ENCODE results near the gene AIG1. TPM values are rescaled to one million over a fixed set of nuclear protein-coding genes. Genes with fewer than 3 reads are reported as not detected.
A peak's percentile ranks its signal among the peaks of the same experiment; 100 is the strongest.

The AIG1 gene
- total and polyA plus RNA-seq, 2 of the 13 experiments (the other 11 are each of a cell fraction or from before 2014, with no cell fraction given), result 115 to 197 TPM

GRCh38 chr6:143059663-143060353, 881 bp upstream of the AIG1 start (continued):
- 0 out of 2 replicates have a peak, but pooled peaks have one; percentile 7 for TF ChIP-seq ZNF138 (CRISPR knock-in tag; IDR thresholded peaks at IDR 0.05; ENCODE audit: low read depth)
- TF ChIP-seq, protein P1, sequence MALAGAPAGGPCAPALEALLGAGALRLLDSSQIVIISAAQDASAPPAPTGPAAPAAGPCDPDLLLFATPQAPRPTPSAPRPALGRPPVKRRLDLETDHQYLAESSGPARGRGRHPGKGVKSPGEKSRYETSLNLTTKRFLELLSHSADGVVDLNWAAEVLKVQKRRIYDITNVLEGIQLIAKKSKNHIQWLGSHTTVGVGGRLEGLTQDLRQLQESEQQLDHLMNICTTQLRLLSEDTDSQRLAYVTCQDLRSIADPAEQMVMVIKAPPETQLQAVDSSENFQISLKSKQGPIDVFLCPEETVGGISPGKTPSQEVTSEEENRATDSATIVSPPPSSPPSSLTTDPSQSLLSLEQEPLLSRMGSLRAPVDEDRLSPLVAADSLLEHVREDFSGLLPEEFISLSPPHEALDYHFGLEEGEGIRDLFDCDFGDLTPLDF (CRISPR knock-in tag; IDR thresholded peaks at IDR 0.05), result no peak
- TF ChIP-seq ZNF780A (CRISPR knock-in tag; IDR thresholded peaks at IDR 0.05), result peak; percentile 49; the same call in 1 of the 2 replicates
- peak; percentile 40; the same call in 1 of the 2 replicates for TF ChIP-seq ZXDC (CRISPR knock-in tag; IDR thresholded peaks at IDR 0.05)
- TF ChIP-seq, protein P2, sequence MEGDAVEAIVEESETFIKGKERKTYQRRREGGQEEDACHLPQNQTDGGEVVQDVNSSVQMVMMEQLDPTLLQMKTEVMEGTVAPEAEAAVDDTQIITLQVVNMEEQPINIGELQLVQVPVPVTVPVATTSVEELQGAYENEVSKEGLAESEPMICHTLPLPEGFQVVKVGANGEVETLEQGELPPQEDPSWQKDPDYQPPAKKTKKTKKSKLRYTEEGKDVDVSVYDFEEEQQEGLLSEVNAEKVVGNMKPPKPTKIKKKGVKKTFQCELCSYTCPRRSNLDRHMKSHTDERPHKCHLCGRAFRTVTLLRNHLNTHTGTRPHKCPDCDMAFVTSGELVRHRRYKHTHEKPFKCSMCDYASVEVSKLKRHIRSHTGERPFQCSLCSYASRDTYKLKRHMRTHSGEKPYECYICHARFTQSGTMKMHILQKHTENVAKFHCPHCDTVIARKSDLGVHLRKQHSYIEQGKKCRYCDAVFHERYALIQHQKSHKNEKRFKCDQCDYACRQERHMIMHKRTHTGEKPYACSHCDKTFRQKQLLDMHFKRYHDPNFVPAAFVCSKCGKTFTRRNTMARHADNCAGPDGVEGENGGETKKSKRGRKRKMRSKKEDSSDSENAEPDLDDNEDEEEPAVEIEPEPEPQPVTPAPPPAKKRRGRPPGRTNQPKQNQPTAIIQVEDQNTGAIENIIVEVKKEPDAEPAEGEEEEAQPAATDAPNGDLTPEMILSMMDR (CRISPR knock-in tag; IDR thresholded peaks at IDR 0.05), result no peak
- TF ChIP-seq POLR2G (IDR thresholded peaks at IDR 0.05; ENCODE audit: low read depth, low read length), result peak; percentile 61; the same call in 1 of the 2 replicates
- 0 out of 2 replicates have a peak, but pooled peaks have one; percentile 19 for TF ChIP-seq SMAD3 (CRISPR knock-in tag; IDR thresholded peaks at IDR 0.05)
- no peak for TF ChIP-seq NRL (CRISPR knock-in tag; IDR thresholded peaks at IDR 0.05; ENCODE audit: borderline replicate concordance)
- TF ChIP-seq SMYD3 (CRISPR knock-in tag; IDR thresholded peaks at IDR 0.05), result peak; percentile 66; the same call in 1 of the 2 replicates
- no peak for TF ChIP-seq ZNF136 (CRISPR knock-in tag; IDR thresholded peaks at IDR 0.05; ENCODE audit: low read depth)
- TF ChIP-seq MXI1 (IDR thresholded peaks at IDR 0.05; ENCODE audit: borderline replicate concordance, low read depth, low read length), result peak; percentile 67; the same call in 1 of the 3 replicates
- peak; percentile 75 for TF ChIP-seq RARA (CRISPR knock-in tag; IDR thresholded peaks at IDR 0.05)
- TF ChIP-seq FOXK2 (IDR thresholded peaks at IDR 0.05), result peak; percentile 61; the same call in 1 of the 2 replicates
- TF ChIP-seq MLLT10 (CRISPR knock-in tag; IDR thresholded peaks at IDR 0.05), result no peak
- peak; percentile 41; the same call in 1 of the 2 replicates for TF ChIP-seq ZNF614 (CRISPR knock-in tag; IDR thresholded peaks at IDR 0.05; ENCODE audit: borderline replicate concordance)
- peak; percentile 96 for TF ChIP-seq FOSL2 (CRISPR knock-in tag; IDR thresholded peaks at IDR 0.05)
- peak; percentile 67; the same call in 1 of the 2 replicates for TF ChIP-seq TGIF2 (CRISPR knock-in tag; IDR thresholded peaks at IDR 0.05)
- TF ChIP-seq ATF3 (CRISPR knock-in tag; IDR thresholded peaks at IDR 0.05), result peak; percentile 81
- no peak for TF ChIP-seq SOX13 (IDR thresholded peaks at IDR 0.05)
- peak in 1 of 2 experiments; percentile 74; a peak in 1 of 4 replicates for TF ChIP-seq SOX13 (CRISPR knock-in tag; conservative IDR thresholded peaks at IDR 0.05 in 1 of 2, IDR thresholded peaks at IDR 0.05 in 1 of 2)
- TF ChIP-seq, protein P3, sequence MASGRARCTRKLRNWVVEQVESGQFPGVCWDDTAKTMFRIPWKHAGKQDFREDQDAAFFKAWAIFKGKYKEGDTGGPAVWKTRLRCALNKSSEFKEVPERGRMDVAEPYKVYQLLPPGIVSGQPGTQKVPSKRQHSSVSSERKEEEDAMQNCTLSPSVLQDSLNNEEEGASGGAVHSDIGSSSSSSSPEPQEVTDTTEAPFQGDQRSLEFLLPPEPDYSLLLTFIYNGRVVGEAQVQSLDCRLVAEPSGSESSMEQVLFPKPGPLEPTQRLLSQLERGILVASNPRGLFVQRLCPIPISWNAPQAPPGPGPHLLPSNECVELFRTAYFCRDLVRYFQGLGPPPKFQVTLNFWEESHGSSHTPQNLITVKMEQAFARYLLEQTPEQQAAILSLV (CRISPR knock-in tag; IDR thresholded peaks at IDR 0.05; ENCODE audit: borderline replicate concordance), result 0 out of 2 replicates have a peak, but pooled peaks have one; percentile 20
- no peak for TF ChIP-seq ZMYM4 (CRISPR knock-in tag; IDR thresholded peaks at IDR 0.05)
- TF ChIP-seq ZNF703 (CRISPR knock-in tag; IDR thresholded peaks at IDR 0.05; ENCODE audit: borderline replicate concordance), result 0 out of 2 replicates have a peak, but pooled peaks have one; percentile 62

All from HepG2 (cell line).